ENCODE measurements around the gene NKD1.

Gene NKD1

GRCh38 chr16:50613281-50613963 is 65.2 kb downstream of the NKD1 start:
- DNase-seq (ENCODE audit: low read depth, low spot score) = no peak

GRCh38 chr16:50613964-50614474 is 65.8 kb downstream of the NKD1 start:
- DNase-seq (ENCODE audit: low read depth, low spot score) = no peak

- no peak for DNase-seq (ENCODE audit: low read depth, low spot score)
These were observed 66.9 kb downstream of the NKD1 start for GRCh38 chr16:50614955-50615724.

- no peak for DNase-seq (ENCODE audit: low read depth, low spot score)
These were observed 67.7 kb downstream of the NKD1 start for GRCh38 chr16:50615891-50616290.

GRCh38 chr16:50616386-50616785 is 68.2 kb downstream of the NKD1 start:
- DNase-seq (ENCODE audit: low read depth, low spot score) = no peak

- DNase-seq (ENCODE audit: low read depth, low spot score) = no peak
These were observed 68.9 kb downstream of the NKD1 start for GRCh38 chr16:50616883-50617645.

GRCh38 chr16:50617646-50618184 is 69.5 kb downstream of the NKD1 start:
- no peak for DNase-seq (ENCODE audit: low read depth, low spot score)

- no peak for DNase-seq (ENCODE audit: low read depth, low spot score)
These were observed 70.2 kb downstream of the NKD1 start for GRCh38 chr16:50618238-50618918.

- DNase-seq (ENCODE audit: low read depth, low spot score) = no peak
These were observed 71.7 kb downstream of the NKD1 start for GRCh38 chr16:50619702-50620491.

GRCh38 chr16:50620646-50621451 is 72.7 kb downstream of the NKD1 start:
- DNase-seq (ENCODE audit: low read depth, low spot score) = no peak

- DNase-seq (ENCODE audit: low read depth, low spot score) = no peak
These were observed 73.2 kb downstream of the NKD1 start for GRCh38 chr16:50621452-50621792.

GRCh38 chr16:50622029-50622428 is 73.8 kb downstream of the NKD1 start:
- DNase-seq (ENCODE audit: low read depth, low spot score) = no peak

GRCh38 chr16:50622643-50623369 is 74.6 kb downstream of the NKD1 start:
- DNase-seq (ENCODE audit: low read depth, low spot score) = no peak

- no peak for DNase-seq (ENCODE audit: low read depth, low spot score)
These were observed 76.3 kb downstream of the NKD1 start for GRCh38 chr16:50624449-50624970.

- DNase-seq (ENCODE audit: low read depth, low spot score) = no peak
These were observed 77.2 kb downstream of the NKD1 start for GRCh38 chr16:50625374-50625773.

GRCh38 chr16:50626868-50627267 is 78.7 kb downstream of the NKD1 start:
- no peak for DNase-seq (ENCODE audit: low read depth, low spot score)

GRCh38 chr16:50627419-50627818 is 79.2 kb downstream of the NKD1 start:
- DNase-seq (ENCODE audit: low read depth, low spot score) = no peak

GRCh38 chr16:50628156-50628802 is 80.1 kb downstream of the NKD1 start:
- no peak for DNase-seq (ENCODE audit: low read depth, low spot score)

Measured in smooth muscle cell of the brain vasculature (primary cell).